Inflammatory macrophage treated with lipopolysaccharide for 4 hours (primary cell): ENCODE measurements around the gene NCOA7.
"Not testable (repeated sequence)": the region's sequence is repeated elsewhere in the genome, so short reads cannot be mapped to it uniquely, and the experiment has no call there.

Experiments
- DNase-seq: peaks from one replicate; pipeline ENCODE4 v3.0.0-alpha.2; 2020

Gene NCOA7

GRCh38 chr6:125952764-125953501, 162.2 kb downstream of the NCOA7 start:
- DNase-seq: peak; percentile 40

- DNase-seq: no peak
Measured at GRCh38 chr6:125953502-125953875, 162.7 kb downstream of the NCOA7 start.

- no peak for DNase-seq
Measured at GRCh38 chr6:125954735-125955339, 164.1 kb downstream of the NCOA7 start.

GRCh38 chr6:125955973-125956372, 165.2 kb downstream of the NCOA7 start:
- no peak for DNase-seq

- peak; percentile 99 for DNase-seq
Measured at GRCh38 chr6:125956506-125957390, 166.0 kb downstream of the NCOA7 start, which contains the start of gene HINT3. TSS of gene HINT3 (plus strand) at chr6:125956770. CDS start at chr6:125956978, 208 bp downstream.

GRCh38 chr6:125957391-125957693, 166.6 kb downstream of the NCOA7 start:
- no peak for DNase-seq

GRCh38 chr6:125957845-125958244, 167.1 kb downstream of the NCOA7 start:
- peak; percentile 93 for DNase-seq

- peak; percentile 78 for DNase-seq
Measured at GRCh38 chr6:125959041-125959440, 168.3 kb downstream of the NCOA7 start.

- no peak for DNase-seq
Measured at GRCh38 chr6:125961117-125961516, 170.4 kb downstream of the NCOA7 start.

GRCh38 chr6:125962900-125963497, 172.2 kb downstream of the NCOA7 start:
- DNase-seq: no peak

GRCh38 chr6:125963817-125964216, 173.1 kb downstream of the NCOA7 start:
- no peak for DNase-seq

GRCh38 chr6:125966569-125966968, 175.8 kb downstream of the NCOA7 start:
- DNase-seq: no peak

- DNase-seq: no peak
Measured at GRCh38 chr6:125968493-125968892, 177.7 kb downstream of the NCOA7 start.

GRCh38 chr6:125970760-125971159, 180.0 kb downstream of the NCOA7 start:
- DNase-seq: no peak

GRCh38 chr6:125972478-125972877, 181.7 kb downstream of the NCOA7 start:
- not testable (repeated sequence) for DNase-seq

- peak; percentile 78 for DNase-seq
Measured at GRCh38 chr6:125974214-125974866, 183.6 kb downstream of the NCOA7 start.

GRCh38 chr6:125979101-125979500, 188.3 kb downstream of the NCOA7 start:
- no peak for DNase-seq
